H1 (cell line): ENCODE measurements around the gene MARK3. TPM values are rescaled to one million over a fixed set of nuclear protein-coding genes. Genes with fewer than 3 reads are reported as not detected.

Experiments
- ATF2 ChIP-seq: IDR thresholded peaks from 2 replicates; pipeline ENCODE4 v1.6.1; 2012; ENCODE audit warnings: low read length, inconsistent platforms
- BRCA1 ChIP-seq: IDR thresholded peaks from 2 replicates; pipeline ENCODE4 v1.6.1; 2012; ENCODE audit warnings: low read depth, low read length, improper control_type of control experiment
- EZH2 ChIP-seq: fragments of 200-600 bp; sonication (generic); IDR thresholded peaks from 2 replicates; pipeline ENCODE4 v1.7.1; 2012; ENCODE audit warnings: low read depth, mild to moderate bottlenecking, moderate library complexity, low read length, inconsistent platforms; ENCODE audit not compliant: severe bottlenecking
- GTF2F1 ChIP-seq: IDR thresholded peaks from 2 replicates; pipeline ENCODE4 v1.6.1; 2012; ENCODE audit warnings: low read depth, low read length, improper control_type of control experiment, borderline replicate concordance
- POLR2AphosphoS5 ChIP-seq: IDR thresholded peaks from 2 replicates; pipeline ENCODE4 v1.6.1; 2011; ENCODE audit warnings: low read depth, low read length
- TAF7 ChIP-seq: optimal IDR thresholded peaks from 2 replicates; pipeline ENCODE3; 2011; ENCODE audit warnings: low read depth, mild to moderate bottlenecking, inconsistent platforms, low read length, moderate library complexity, borderline replicate concordance
- polyA plus RNA-seq, 7 experiments: library from polyadenylated mRNA; depleted of rRNA in 3 of 7; stranded (reverse) in 5 of 7; unstranded in 2 of 7; fragments of >200 nt in 5 of 7; fragments of 200-250 nt in 2 of 7; gene quantifications; 1 replicate in 5 of 7; 2 replicates in 1 of 7; 4 replicates in 1 of 7; pipeline versions ENCODE4 v1.2.1 to v1.2.3, GENCODE V29; 2011 to 2013; ENCODE audit warnings: missing spikeins in 2 of 7, mixed read lengths in 2 of 7
- total RNA-seq: library from RNA; stranded (reverse); fragmentation: NEBNext Ultra II Directional; extraction: Animal tissue kit (Norgen Biotek cat#: 25700); gene quantifications from 2 replicates; pipeline ENCODE4 v1.2.1, GENCODE V29; 2021

The MARK3 gene
- total and polyA plus RNA-seq, 2 of the 8 experiments (the other 6 are each of a cell fraction or from before 2014, with no cell fraction given) = 39.4 to 76.9 TPM

DNA sequence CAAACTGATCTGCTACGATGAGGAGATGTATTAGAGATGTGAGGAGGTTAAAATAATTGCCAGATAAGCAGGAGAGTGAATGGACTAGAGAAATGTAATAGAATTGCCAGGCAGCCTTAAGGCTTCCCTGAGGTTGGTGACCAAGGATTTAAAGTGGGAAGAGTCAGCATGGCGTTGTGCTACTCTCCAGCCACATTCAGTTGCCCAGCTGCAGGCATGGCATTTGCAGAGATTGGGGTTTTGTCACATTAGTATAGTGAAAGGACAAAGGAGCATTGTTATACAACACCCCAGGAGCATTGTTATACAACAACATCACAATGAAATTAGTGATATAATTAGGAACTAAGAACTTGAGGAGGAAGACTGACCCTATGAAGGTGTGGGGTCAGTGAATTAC is 31.7 kb downstream of the MARK3 start (continued):
- no peak for TF ChIP-seq TAF7
- TF ChIP-seq ATF2 = no peak
- TF ChIP-seq GTF2F1 = no peak
- no peak for TF ChIP-seq POLR2AphosphoS5
- no peak for TF ChIP-seq EZH2
- no peak for TF ChIP-seq BRCA1
